H1 (cell line): ENCODE results near the gene ZNF613. TPM values are rescaled to one million over a fixed set of nuclear protein-coding genes. Genes with fewer than 3 reads are reported as not detected.

Source experiments
- CHD1 ChIP-seq: IDR thresholded peaks from 2 replicates; pipeline ENCODE4 v1.6.1; 2012; ENCODE audit warnings: low read depth, low read length, improper control_type of control experiment
- EGR1 ChIP-seq: IDR thresholded peaks from 2 replicates; pipeline ENCODE4 v1.6.1; 2011; ENCODE audit warnings: low read depth, low read length, borderline replicate concordance
- GTF2F1 ChIP-seq: IDR thresholded peaks from 2 replicates; pipeline ENCODE4 v1.6.1; 2012; ENCODE audit warnings: low read depth, low read length, improper control_type of control experiment, borderline replicate concordance
- JUND ChIP-seq: IDR thresholded peaks from 2 replicates; pipeline ENCODE4 v1.6.1; 2011; ENCODE audit warnings: mild to moderate bottlenecking, improper control_type of control experiment, low read length
- KDM1A ChIP-seq: fragments of 200-600, 300-600 bp; sonication (generic); IDR thresholded peaks from 2 replicates; pipeline ENCODE4 v1.7.1; 2016; ENCODE audit warnings: mild to moderate bottlenecking, low read length, borderline replicate concordance
- POLR2AphosphoS5 ChIP-seq: IDR thresholded peaks from 2 replicates; pipeline ENCODE4 v1.6.1; 2011; ENCODE audit warnings: low read depth, low read length
- RAD21 ChIP-seq, 2 experiments: IDR thresholded peaks in 1 of 2; conservative IDR thresholded peaks in 1 of 2; 2 replicates each; pipeline ENCODE4 v1.6.1; 2011; ENCODE audit warnings: low read depth in 2 of 2, low read length in 2 of 2, improper control_type of control experiment in 1 of 2, inconsistent platforms in 1 of 2, mild to moderate bottlenecking in 1 of 2, moderate library complexity in 1 of 2
- RFX5 ChIP-seq: IDR thresholded peaks from 2 replicates; pipeline ENCODE4 v1.6.1; 2011; ENCODE audit warnings: low read depth, low read length, improper control_type of control experiment, borderline replicate concordance
- RNF2 ChIP-seq: fragments of 200-900, 300-1000 bp; sonication (generic); IDR thresholded peaks from 2 replicates; pipeline ENCODE4 v1.7.1; 2016; ENCODE audit warnings: borderline replicate concordance, low read depth, mild to moderate bottlenecking, antibody characterized with exemption, low read length; ENCODE audit not compliant: poor library complexity, severe bottlenecking; ENCODE audit errors: missing control alignments
- SIN3A ChIP-seq, 2 experiments: IDR thresholded peaks in 1 of 2; conservative IDR thresholded peaks in 1 of 2; 2 replicates each; pipeline ENCODE4 v1.6.1; 2011 to 2012; ENCODE audit warnings: low read length in 2 of 2, improper control_type of control experiment in 1 of 2, low read depth in 1 of 2, mild to moderate bottlenecking in 1 of 2
- polyA plus RNA-seq, 7 experiments: library from polyadenylated mRNA; depleted of rRNA in 3 of 7; stranded (reverse) in 5 of 7; unstranded in 2 of 7; fragments of >200 nt in 5 of 7; fragments of 200-250 nt in 2 of 7; gene quantifications; 1 replicate in 5 of 7; 2 replicates in 1 of 7; 4 replicates in 1 of 7; pipeline versions ENCODE4 v1.2.1 to v1.2.3, GENCODE V29; 2011 to 2013; ENCODE audit warnings: missing spikeins in 2 of 7, mixed read lengths in 2 of 7
- total RNA-seq: library from RNA; stranded (reverse); fragmentation: NEBNext Ultra II Directional; extraction: Animal tissue kit (Norgen Biotek cat#: 25700); gene quantifications from 2 replicates; pipeline ENCODE4 v1.2.1, GENCODE V29; 2021
- TF ChIP-seq, protein P1 (sequence below): fragments of 300-600 bp; sonication (generic); IDR thresholded peaks from 2 replicates; pipeline ENCODE4 v1.7.1; 2012; ENCODE audit warnings: low read length, moderate library complexity, mild to moderate bottlenecking, inconsistent platforms; ENCODE audit not compliant: insufficient replicate concordance

Gene ZNF613
- total and polyA plus RNA-seq, 2 of the 8 experiments (the other 6 are each of a cell fraction or from before 2014, with no cell fraction given): 4.7 to 14.2 TPM

DNA sequence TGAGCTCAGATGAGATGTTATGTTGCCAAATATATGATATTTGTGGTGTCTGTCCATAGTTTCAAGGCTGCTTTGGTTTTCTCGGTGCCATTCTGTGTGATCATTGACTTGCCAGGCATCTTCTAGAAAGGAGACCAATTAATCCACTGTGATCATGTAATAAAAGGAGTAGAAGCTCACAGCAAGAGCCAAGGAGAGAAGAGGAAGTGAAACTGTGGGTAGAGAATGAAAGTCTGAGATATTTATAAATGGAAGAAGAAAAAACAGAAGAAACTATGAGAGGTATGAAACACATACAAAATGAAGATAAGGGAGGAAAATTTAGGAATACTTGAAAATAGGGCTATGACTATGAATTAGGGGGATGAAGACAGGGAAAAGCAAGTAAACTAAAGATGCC is 11.1 kb upstream of the ZNF613 start (continued):
- TF ChIP-seq, protein P1, sequence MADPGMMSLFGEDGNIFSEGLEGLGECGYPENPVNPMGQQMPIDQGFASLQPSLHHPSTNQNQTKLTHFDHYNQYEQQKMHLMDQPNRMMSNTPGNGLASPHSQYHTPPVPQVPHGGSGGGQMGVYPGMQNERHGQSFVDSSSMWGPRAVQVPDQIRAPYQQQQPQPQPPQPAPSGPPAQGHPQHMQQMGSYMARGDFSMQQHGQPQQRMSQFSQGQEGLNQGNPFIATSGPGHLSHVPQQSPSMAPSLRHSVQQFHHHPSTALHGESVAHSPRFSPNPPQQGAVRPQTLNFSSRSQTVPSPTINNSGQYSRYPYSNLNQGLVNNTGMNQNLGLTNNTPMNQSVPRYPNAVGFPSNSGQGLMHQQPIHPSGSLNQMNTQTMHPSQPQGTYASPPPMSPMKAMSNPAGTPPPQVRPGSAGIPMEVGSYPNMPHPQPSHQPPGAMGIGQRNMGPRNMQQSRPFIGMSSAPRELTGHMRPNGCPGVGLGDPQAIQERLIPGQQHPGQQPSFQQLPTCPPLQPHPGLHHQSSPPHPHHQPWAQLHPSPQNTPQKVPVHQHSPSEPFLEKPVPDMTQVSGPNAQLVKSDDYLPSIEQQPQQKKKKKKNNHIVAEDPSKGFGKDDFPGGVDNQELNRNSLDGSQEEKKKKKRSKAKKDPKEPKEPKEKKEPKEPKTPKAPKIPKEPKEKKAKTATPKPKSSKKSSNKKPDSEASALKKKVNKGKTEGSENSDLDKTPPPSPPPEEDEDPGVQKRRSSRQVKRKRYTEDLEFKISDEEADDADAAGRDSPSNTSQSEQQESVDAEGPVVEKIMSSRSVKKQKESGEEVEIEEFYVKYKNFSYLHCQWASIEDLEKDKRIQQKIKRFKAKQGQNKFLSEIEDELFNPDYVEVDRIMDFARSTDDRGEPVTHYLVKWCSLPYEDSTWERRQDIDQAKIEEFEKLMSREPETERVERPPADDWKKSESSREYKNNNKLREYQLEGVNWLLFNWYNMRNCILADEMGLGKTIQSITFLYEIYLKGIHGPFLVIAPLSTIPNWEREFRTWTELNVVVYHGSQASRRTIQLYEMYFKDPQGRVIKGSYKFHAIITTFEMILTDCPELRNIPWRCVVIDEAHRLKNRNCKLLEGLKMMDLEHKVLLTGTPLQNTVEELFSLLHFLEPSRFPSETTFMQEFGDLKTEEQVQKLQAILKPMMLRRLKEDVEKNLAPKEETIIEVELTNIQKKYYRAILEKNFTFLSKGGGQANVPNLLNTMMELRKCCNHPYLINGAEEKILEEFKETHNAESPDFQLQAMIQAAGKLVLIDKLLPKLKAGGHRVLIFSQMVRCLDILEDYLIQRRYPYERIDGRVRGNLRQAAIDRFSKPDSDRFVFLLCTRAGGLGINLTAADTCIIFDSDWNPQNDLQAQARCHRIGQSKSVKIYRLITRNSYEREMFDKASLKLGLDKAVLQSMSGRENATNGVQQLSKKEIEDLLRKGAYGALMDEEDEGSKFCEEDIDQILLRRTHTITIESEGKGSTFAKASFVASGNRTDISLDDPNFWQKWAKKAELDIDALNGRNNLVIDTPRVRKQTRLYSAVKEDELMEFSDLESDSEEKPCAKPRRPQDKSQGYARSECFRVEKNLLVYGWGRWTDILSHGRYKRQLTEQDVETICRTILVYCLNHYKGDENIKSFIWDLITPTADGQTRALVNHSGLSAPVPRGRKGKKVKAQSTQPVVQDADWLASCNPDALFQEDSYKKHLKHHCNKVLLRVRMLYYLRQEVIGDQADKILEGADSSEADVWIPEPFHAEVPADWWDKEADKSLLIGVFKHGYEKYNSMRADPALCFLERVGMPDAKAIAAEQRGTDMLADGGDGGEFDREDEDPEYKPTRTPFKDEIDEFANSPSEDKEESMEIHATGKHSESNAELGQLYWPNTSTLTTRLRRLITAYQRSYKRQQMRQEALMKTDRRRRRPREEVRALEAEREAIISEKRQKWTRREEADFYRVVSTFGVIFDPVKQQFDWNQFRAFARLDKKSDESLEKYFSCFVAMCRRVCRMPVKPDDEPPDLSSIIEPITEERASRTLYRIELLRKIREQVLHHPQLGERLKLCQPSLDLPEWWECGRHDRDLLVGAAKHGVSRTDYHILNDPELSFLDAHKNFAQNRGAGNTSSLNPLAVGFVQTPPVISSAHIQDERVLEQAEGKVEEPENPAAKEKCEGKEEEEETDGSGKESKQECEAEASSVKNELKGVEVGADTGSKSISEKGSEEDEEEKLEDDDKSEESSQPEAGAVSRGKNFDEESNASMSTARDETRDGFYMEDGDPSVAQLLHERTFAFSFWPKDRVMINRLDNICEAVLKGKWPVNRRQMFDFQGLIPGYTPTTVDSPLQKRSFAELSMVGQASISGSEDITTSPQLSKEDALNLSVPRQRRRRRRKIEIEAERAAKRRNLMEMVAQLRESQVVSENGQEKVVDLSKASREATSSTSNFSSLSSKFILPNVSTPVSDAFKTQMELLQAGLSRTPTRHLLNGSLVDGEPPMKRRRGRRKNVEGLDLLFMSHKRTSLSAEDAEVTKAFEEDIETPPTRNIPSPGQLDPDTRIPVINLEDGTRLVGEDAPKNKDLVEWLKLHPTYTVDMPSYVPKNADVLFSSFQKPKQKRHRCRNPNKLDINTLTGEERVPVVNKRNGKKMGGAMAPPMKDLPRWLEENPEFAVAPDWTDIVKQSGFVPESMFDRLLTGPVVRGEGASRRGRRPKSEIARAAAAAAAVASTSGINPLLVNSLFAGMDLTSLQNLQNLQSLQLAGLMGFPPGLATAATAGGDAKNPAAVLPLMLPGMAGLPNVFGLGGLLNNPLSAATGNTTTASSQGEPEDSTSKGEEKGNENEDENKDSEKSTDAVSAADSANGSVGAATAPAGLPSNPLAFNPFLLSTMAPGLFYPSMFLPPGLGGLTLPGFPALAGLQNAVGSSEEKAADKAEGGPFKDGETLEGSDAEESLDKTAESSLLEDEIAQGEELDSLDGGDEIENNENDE: no peak
- TF ChIP-seq RNF2 (no peak), RAD21 (IDR thresholded peaks at IDR 0.05 in 1 of 2, conservative IDR thresholded peaks at IDR 0.05 in 1 of 2; ENCODE audit: low read depth in 2 of 2, low read length in 2 of 2) (no peak), CHD1 (no peak), JUND (no peak), RFX5 (no peak), EGR1 (no peak), POLR2AphosphoS5 (no peak), KDM1A (no peak), GTF2F1 (no peak), SIN3A (conservative IDR thresholded peaks at IDR 0.05 in 1 of 2, IDR thresholded peaks at IDR 0.05 in 1 of 2; ENCODE audit: low read depth in 1 of 2, low read length in 2 of 2) (no peak)
